H1 (cell line): ENCODE data around the gene MRPL40. TPM values are rescaled to one million over a fixed set of nuclear protein-coding genes. Genes with fewer than 3 reads are reported as not detected.
A peak's percentile ranks its signal among the peaks of the same experiment; 100 is the strongest.

ENCODE experiments used
- HDAC2 ChIP-seq, 2 experiments: fragments of 300-600 bp in 1 of 2; sonication (generic) in 1 of 2; IDR thresholded peaks; 2 replicates each; pipeline ENCODE4 v1.6.1; 2011 to 2012; ENCODE audit warnings: low read depth in 2 of 2, low read length in 2 of 2, mild to moderate bottlenecking in 2 of 2, moderate library complexity in 2 of 2, borderline replicate concordance in 1 of 2, inconsistent platforms in 1 of 2
- KDM5A ChIP-seq: fragments of 200-600 bp; IDR thresholded peaks from 2 replicates; pipeline ENCODE4 v1.7.1; 2012; ENCODE audit warnings: mild to moderate bottlenecking, low read length, inconsistent platforms, mixed read lengths
- RBBP5 ChIP-seq: IDR thresholded peaks from 2 replicates; pipeline ENCODE4 v1.7.1; 2012; ENCODE audit warnings: low read depth, mild to moderate bottlenecking, inconsistent platforms, low read length, moderate library complexity, borderline replicate concordance
- SIN3A ChIP-seq, 2 experiments: IDR thresholded peaks in 1 of 2; conservative IDR thresholded peaks in 1 of 2; 2 replicates each; pipeline ENCODE4 v1.6.1; 2011 to 2012; ENCODE audit warnings: low read length in 2 of 2, improper control_type of control experiment in 1 of 2, low read depth in 1 of 2, mild to moderate bottlenecking in 1 of 2
- TAF7 ChIP-seq: optimal IDR thresholded peaks from 2 replicates; pipeline ENCODE3; 2011; ENCODE audit warnings: low read depth, mild to moderate bottlenecking, inconsistent platforms, low read length, moderate library complexity, borderline replicate concordance
- polyA plus RNA-seq, 7 experiments: library from polyadenylated mRNA; depleted of rRNA in 3 of 7; stranded (reverse) in 5 of 7; unstranded in 2 of 7; fragments of >200 nt in 5 of 7; fragments of 200-250 nt in 2 of 7; gene quantifications; 1 replicate in 5 of 7; 2 replicates in 1 of 7; 4 replicates in 1 of 7; pipeline versions ENCODE4 v1.2.1 to v1.2.3, GENCODE V29; 2011 to 2013; ENCODE audit warnings: missing spikeins in 2 of 7, mixed read lengths in 2 of 7
- total RNA-seq: library from RNA; stranded (reverse); fragmentation: NEBNext Ultra II Directional; extraction: Animal tissue kit (Norgen Biotek cat#: 25700); gene quantifications from 2 replicates; pipeline ENCODE4 v1.2.1, GENCODE V29; 2021

The MRPL40 gene
- total and polyA plus RNA-seq, 2 of the 8 experiments (the other 6 are each of a cell fraction or from before 2014, with no cell fraction given): 12.4 to 14.5 TPM

- TF ChIP-seq HDAC2 (IDR thresholded peaks at IDR 0.05; ENCODE audit: borderline replicate concordance in 1 of 2, low read depth in 2 of 2, low read length in 2 of 2): peak in 1 of 2 experiments; percentile 93; a peak in 1 of 4 replicates
- TF ChIP-seq TAF7: no peak
- TF ChIP-seq KDM5A: peak; percentile 56
- peak; percentile 28 to 47; a peak in 3 of 4 replicates for TF ChIP-seq SIN3A (conservative IDR thresholded peaks at IDR 0.05 in 1 of 2, IDR thresholded peaks at IDR 0.05 in 1 of 2; ENCODE audit: low read depth in 1 of 2, low read length in 2 of 2)
- TF ChIP-seq RBBP5: peak; percentile 64; the same call in 1 of the 2 replicates
- TF ChIP-seq, all 59 proteins: peak for 18
These were observed 47.2 kb downstream of the MRPL40 start, which contains the start of gene CDC45 (continued) for GRCh38 chr22:19479355-19480172.
